DND-41 (cell line): ENCODE data around the gene SRPX.

ENCODE experiments used
- ATAC-seq: fragments of 200-7000 bp; cut with Tn5 transposase; 3 replicates; pipeline ENCODE4 v1.9.1; 2021; ENCODE audit warnings: low read depth; ENCODE audit not compliant: insufficient read depth
- DNase-seq: peaks from one replicate; pipeline ENCODE4 v3.0.0-alpha.2; 2020
- H2AFZ ChIP-seq: 2 replicates; pipeline ENCODE4 v1.6.0; 2012; ENCODE audit warnings: low read depth, low read length
- H3K27ac ChIP-seq: 2 replicates; pipeline ENCODE4 v1.5.1; 2012; ENCODE audit warnings: low read length, inconsistent platforms
- H3K27me3 ChIP-seq: fragments of 200-600 bp; sonication (generic); 2 replicates; pipeline ENCODE4 v1.6.0; 2012; ENCODE audit warnings: low read length, mild to moderate bottlenecking, inconsistent platforms; ENCODE audit not compliant: insufficient read depth, poor library complexity
- H3K36me3 ChIP-seq: 2 replicates; pipeline ENCODE4 v1.5.1; 2012; ENCODE audit warnings: low read length, inconsistent platforms; ENCODE audit not compliant: insufficient read depth
- H3K4me1 ChIP-seq: 2 replicates; pipeline ENCODE4 v1.5.1; 2012; ENCODE audit warnings: mild to moderate bottlenecking, low read length; ENCODE audit not compliant: insufficient read depth
- H3K4me2 ChIP-seq: 2 replicates; pipeline ENCODE4 v1.6.0; 2012; ENCODE audit warnings: mild to moderate bottlenecking, moderate library complexity, low read length, inconsistent platforms; ENCODE audit not compliant: insufficient read depth
- H3K4me3 ChIP-seq, 2 experiments: fragments of 200-600 bp in 1 of 2; shearing (Covaris generic) in 1 of 2; 2 replicates each; pipeline ENCODE4 v1.5.1; 2012 to 2016; ENCODE audit warnings: inconsistent platforms in 2 of 2, low read length in 2 of 2, mild to moderate bottlenecking in 2 of 2, low read depth in 1 of 2, moderate library complexity in 1 of 2
- H3K79me2 ChIP-seq: 2 replicates; pipeline ENCODE4 v1.6.0; 2012; ENCODE audit warnings: low read length, inconsistent platforms; ENCODE audit not compliant: insufficient read depth
- H3K9ac ChIP-seq: 2 replicates; pipeline ENCODE4 v1.6.0; 2012; ENCODE audit warnings: low read depth, mild to moderate bottlenecking, inconsistent platforms, low read length, moderate library complexity
- H3K9me3 ChIP-seq: 2 replicates; pipeline ENCODE4 v1.5.1; 2012; ENCODE audit warnings: low read length, moderate library complexity, mild to moderate bottlenecking, inconsistent platforms; ENCODE audit not compliant: insufficient read depth, severe bottlenecking
- H4K20me1 ChIP-seq: 2 replicates; pipeline ENCODE4 v1.6.0; 2012; ENCODE audit warnings: low read length; ENCODE audit not compliant: insufficient read depth
- CTCF ChIP-seq: IDR thresholded peaks from 2 replicates; pipeline ENCODE4 v1.5.1; 2012; ENCODE audit warnings: borderline replicate concordance, low read length, moderate library complexity, mild to moderate bottlenecking; ENCODE audit not compliant: poor library complexity, severe bottlenecking; ENCODE audit errors: extremely low read depth
- EZH2 ChIP-seq: IDR thresholded peaks from 3 replicates; pipeline ENCODE4 v1.6.1; 2012; ENCODE audit warnings: borderline replicate concordance, low read depth, mild to moderate bottlenecking, moderate library complexity, low read length, inconsistent platforms; ENCODE audit not compliant: severe bottlenecking

SRPX gene

DNA sequence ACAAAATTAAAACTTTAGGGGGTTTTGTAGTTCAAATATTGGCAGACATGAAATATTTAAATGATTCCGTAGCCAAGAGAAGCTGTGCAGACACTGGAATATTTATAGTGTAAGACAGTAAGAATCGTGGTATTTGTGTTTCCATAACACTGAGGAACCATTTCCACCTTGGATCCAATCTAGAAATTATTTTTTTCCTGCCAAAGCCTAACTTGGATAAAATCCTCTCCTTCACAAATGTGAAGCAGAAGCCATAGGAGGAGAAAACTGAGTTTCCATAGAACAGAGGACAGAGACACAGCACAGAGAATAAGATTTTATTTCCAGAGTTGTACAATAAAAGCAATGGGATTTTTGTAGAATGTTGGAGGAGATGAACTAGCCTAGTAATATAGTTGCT is 19.9 kb upstream of the SRPX start:
- Histone ChIP-seq H4K20me1 (no peaks in the 10 kb centered on the region), H3K4me2 (no peak overlapping the region), H3K36me3 (no peaks in the 10 kb centered on the region), H3K27ac (no peak overlapping the region), H2AFZ (no peak overlapping the region), H3K27me3 (no peaks in the 10 kb centered on the region), H3K4me1 (no peaks in the 10 kb centered on the region), H3K79me2 (no peaks in the 10 kb centered on the region), H3K4me3 (no peak overlapping the region), H3K9ac (no peak overlapping the region), H3K9me3 (no peaks in the 10 kb centered on the region)
- TF ChIP-seq EZH2: no peak
- no peak for TF ChIP-seq CTCF
- ATAC-seq (no peak), DNase-seq (no peak)

GRCh38 chrX:38236901-38237615 is 16.4 kb upstream of the SRPX start:
- Histone ChIP-seq H3K4me3 (no peak overlapping the region), H3K9ac (no peak overlapping the region), H3K27ac (no peak overlapping the region), H4K20me1 (no peaks in the 10 kb centered on the region), H3K79me2 (no peaks in the 10 kb centered on the region), H3K4me2 (no peak overlapping the region), H3K4me1 (no peaks in the 10 kb centered on the region), H3K36me3 (no peaks in the 10 kb centered on the region), H2AFZ (no peak overlapping the region), H3K9me3 (no peaks in the 10 kb centered on the region), H3K27me3 (no peaks in the 10 kb centered on the region)
- TF ChIP-seq EZH2 (no peak), CTCF (no peak)
- ATAC-seq (no peak), DNase-seq (no peak)

DNA sequence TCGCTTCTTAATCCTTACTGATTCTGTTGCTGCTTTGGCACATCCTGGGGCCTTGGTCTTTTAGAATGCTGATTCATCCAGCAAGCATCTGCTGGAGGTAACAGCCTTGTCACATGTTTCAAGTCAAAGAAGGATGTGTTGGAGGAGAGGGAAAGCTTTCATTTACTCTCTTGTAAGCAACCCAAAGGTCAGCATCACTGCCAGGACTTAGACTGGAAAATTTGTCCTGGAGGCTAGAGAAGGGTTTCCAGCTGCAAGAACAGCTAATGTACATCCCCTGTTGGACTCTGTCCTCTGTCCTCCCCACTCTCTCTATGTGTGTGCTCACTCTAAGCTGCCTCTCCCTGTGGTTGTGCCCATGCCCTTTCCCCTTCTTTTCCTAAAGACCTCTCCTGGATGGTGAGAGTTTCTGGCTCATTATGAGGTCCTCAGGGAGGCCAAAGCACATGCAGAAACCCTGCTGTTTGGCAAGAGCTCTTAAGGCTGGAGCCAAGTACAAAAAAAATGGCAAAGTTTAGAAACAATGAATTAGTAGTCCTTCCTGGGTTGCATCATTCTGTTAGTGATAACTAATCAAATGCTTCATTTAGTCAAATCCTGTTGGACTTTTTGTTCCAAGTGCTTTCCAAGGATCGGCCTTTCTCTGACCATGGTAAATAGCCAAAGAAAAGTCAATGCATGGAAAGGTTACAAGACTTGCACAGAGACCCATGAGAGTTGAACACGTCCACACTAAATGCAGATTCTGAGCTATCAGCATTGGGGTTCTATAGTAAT is 13.4 kb upstream of the SRPX start:
- no peak overlapping the region for H2AFZ ChIP-seq
- TF ChIP-seq EZH2: no peak
- TF ChIP-seq CTCF: no peak
- H3K4me2 ChIP-seq: no peak overlapping the region

More for the DNA sequence above, 13.4 kb upstream of the SRPX start:
- ATAC-seq: no peak
- Histone ChIP-seq H3K79me2 (no peaks in the 10 kb centered on the region), H3K4me1 (no peaks in the 10 kb centered on the region), H3K9me3 (no peaks in the 10 kb centered on the region), H3K9ac (no peak overlapping the region), H3K36me3 (no peaks in the 10 kb centered on the region), H3K27me3 (no peaks in the 10 kb centered on the region), H4K20me1 (no peaks in the 10 kb centered on the region), H3K4me3 (no peak overlapping the region), H3K27ac (no peak overlapping the region)
- no peak for DNase-seq
